ENCODE data around the gene KCTD8.
"Not testable (repeated sequence)": the region's sequence is repeated elsewhere in the genome, so short reads cannot be mapped to it uniquely, and the experiment has no call there.

The KCTD8 gene

DNA sequence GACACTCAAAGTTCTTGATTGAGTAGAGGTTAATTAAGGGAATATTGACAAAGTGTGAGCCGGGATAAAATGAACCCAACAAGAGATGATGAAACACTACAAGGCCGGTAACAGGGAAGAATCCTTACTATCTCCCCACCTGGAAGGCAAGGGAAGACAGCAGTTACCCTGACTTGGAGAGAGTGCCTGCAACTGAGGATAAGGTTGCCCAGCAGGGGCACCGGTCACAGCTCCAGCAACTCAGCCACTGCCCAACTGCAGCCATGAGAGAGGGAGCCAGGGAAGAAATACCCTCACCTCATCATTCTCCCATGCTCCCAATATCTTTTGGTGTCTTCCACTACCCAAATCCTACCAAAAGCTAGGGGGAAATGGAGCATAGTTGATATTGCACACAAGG lies 212.7 kb downstream of the KCTD8 start:
- Mint-ChIP-seq H3K9me3 (peaks cover 0 to 14% of the 10 kb centered on the region in 2 donors), H3K27me3 (no peaks in the 10 kb centered on the region), H3K27ac (no peak overlapping the region), H3K4me3 (no peak overlapping the region), H3K4me1 (no peaks in the 10 kb centered on the region)
- no peak for ATAC-seq
- DNase-seq, result no peak

DNA sequence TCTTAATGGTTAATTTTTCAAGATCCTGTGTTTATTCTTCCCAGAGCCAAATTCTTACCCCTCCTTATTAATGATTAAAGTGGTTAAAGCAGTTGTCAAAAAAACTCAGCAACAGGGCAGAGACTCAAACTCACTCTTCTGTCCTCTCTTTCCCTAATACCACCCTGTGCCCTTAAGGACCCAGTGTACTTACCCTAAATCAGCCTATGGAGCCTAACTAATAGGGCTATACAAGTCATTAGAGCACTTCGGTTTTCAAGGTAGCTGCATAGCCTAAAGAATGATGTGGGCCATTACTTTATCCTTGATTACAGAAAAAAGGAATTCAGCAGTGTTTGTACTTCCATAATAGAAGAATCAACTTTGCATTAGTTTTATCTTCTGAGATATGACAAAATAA lies 216.3 kb downstream of the KCTD8 start:
- H3K9me3 Mint-ChIP-seq, result peaks cover 11 to 23% of the 10 kb centered on the region in 2 donors
- ATAC-seq (no peak), DNase-seq (no peak)
- H3K27me3 Mint-ChIP-seq, result no peaks in the 10 kb centered on the region
- no peak overlapping the region for H3K4me3 Mint-ChIP-seq
- no peaks in the 10 kb centered on the region for H3K4me1 Mint-ChIP-seq
- H3K27ac Mint-ChIP-seq, result no peak overlapping the region

- Mint-ChIP-seq H3K27me3 (no peaks in the 10 kb centered on the region), H3K4me1 (no peaks in the 10 kb centered on the region), H3K4me3 (no peak overlapping the region), H3K9me3 (peaks cover 11 to 19% of the 10 kb centered on the region in 2 donors), H3K27ac (no peak overlapping the region)
- DNase-seq (no peak), ATAC-seq (no peak)
Observed at GRCh38 chr4:44231006-44231405, 217.6 kb downstream of the KCTD8 start.

- DNase-seq (no peak), ATAC-seq (no peak)
- no peaks in the 10 kb centered on the region for H3K27me3 Mint-ChIP-seq
- no peak overlapping the region for H3K27ac Mint-ChIP-seq
- no peak overlapping the region for H3K4me3 Mint-ChIP-seq
- peaks cover 9 to 11% of the 10 kb centered on the region in 2 donors for H3K9me3 Mint-ChIP-seq
- H3K4me1 Mint-ChIP-seq, result no peaks in the 10 kb centered on the region
Observed at GRCh38 chr4:44228326-44228725, 220.3 kb downstream of the KCTD8 start.

GRCh38 chr4:44221407-44221806 lies 227.2 kb downstream of the KCTD8 start:
- ATAC-seq (no peak), DNase-seq (no peak)
- Mint-ChIP-seq H3K4me3 (no peak overlapping the region), H3K27me3 (no peaks in the 10 kb centered on the region), H3K27ac (no peak overlapping the region), H3K9me3 (peaks cover 0 to 5% of the 10 kb centered on the region in 2 donors), H3K4me1 (no peaks in the 10 kb centered on the region)

DNA sequence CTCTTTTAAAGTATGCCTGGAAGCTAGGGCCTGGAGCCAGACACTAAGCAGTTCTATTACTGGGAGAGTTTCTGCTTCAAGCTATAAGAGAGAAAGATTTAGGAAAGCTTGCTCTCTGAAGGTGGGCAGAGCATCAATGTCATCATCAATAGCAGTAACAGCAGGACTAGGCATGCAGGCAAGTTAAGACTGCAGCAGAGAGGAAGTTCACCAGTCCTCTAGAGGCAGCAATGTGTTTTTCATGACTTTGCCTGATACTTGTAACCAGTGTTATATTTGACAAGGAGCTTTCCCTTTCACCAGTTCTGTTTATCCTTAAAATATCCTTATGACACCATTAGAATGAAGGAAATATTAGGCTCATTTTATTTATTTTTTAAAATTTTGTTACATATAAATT lies 237.9 kb downstream of the KCTD8 start:
- ATAC-seq (no peak), DNase-seq (no peak)
- Mint-ChIP-seq H3K4me1 (no peaks in the 10 kb centered on the region), H3K27ac (no peak overlapping the region), H3K9me3 (peaks cover 7% of the 10 kb centered on the region in 2 donors), H3K27me3 (no peaks in the 10 kb centered on the region), H3K4me3 (no peak overlapping the region)

DNA sequence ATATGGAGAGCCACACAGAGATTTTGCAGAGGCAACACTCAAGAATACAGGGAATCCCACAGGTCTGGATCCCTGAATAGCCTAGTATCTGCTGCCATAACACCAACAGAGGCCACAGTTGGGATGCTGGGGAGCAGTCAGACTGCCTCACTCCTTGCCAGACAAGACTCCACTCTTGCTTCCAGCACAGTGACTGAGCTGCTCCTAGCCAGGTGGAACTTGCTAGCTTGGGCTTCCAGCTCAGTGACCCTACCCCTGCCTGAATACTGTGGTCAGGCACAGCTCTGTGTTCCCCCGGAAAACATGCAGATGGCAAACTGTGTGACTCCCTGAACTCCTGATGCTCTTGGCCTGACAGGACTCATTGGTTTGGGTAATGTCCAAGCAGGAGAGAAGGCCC lies 251.8 kb downstream of the KCTD8 start:
- Mint-ChIP-seq H3K27ac (no peak overlapping the region), H3K27me3 (no peaks in the 10 kb centered on the region), H3K9me3 (peaks cover 18 to 35% of the 10 kb centered on the region in 2 donors), H3K4me1 (no peaks in the 10 kb centered on the region), H3K4me3 (no peak overlapping the region)
- no peak for DNase-seq
- ATAC-seq, result no peak

DNA sequence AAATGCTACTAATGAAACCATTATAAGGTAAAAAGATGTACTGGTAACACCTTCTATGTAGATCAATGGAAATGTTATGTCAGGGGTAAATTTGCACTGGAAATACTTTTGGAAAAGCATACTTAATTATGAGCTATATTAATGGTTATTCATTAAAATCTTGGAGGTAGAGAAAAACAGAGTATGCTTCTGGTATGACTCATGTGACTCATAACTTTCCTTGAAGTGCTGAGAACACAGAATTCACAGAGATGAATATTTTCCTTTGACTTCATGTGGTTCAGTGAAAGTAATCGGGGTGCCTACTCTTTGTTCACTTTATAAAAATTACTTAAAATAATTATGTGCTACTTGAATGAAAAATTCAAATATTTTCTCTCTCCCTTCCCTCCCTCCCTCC lies 254.2 kb downstream of the KCTD8 start:
- H3K9me3 Mint-ChIP-seq, result peaks cover 20 to 25% of the 10 kb centered on the region in 2 donors
- DNase-seq, result no peak
- H3K4me3 Mint-ChIP-seq, result no peak overlapping the region
- no peaks in the 10 kb centered on the region for H3K27me3 Mint-ChIP-seq
- no peak for ATAC-seq
- H3K4me1 Mint-ChIP-seq, result no peaks in the 10 kb centered on the region
- H3K27ac Mint-ChIP-seq, result no peak overlapping the region

DNA sequence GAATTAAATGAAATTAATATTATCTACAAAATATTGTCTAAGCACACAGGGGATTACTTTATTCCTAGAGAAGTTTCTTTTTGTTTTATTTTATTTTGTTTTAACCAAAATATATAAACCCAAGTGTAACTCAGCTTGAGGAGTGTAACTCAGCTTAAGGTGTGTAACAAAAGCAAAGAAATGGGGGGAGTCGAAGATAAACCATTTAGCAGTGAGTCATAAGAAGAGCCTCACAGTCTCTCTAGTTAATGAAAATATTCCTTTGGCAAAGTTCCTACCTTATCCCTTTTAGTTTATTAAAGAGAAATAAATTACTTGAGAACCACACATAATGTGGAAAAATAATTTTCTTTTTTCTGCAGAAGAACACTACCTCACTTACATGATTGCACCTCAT lies 261.8 kb downstream of the KCTD8 start:
- ATAC-seq, result no peak
- H3K27ac Mint-ChIP-seq, result no peak overlapping the region
- no peak overlapping the region for H3K4me3 Mint-ChIP-seq
- H3K4me1 Mint-ChIP-seq, result no peaks in the 10 kb centered on the region
- H3K9me3 Mint-ChIP-seq, result peaks cover 7 to 22% of the 10 kb centered on the region in 2 donors
- H3K27me3 Mint-ChIP-seq, result no peaks in the 10 kb centered on the region
- no peak for DNase-seq

DNA sequence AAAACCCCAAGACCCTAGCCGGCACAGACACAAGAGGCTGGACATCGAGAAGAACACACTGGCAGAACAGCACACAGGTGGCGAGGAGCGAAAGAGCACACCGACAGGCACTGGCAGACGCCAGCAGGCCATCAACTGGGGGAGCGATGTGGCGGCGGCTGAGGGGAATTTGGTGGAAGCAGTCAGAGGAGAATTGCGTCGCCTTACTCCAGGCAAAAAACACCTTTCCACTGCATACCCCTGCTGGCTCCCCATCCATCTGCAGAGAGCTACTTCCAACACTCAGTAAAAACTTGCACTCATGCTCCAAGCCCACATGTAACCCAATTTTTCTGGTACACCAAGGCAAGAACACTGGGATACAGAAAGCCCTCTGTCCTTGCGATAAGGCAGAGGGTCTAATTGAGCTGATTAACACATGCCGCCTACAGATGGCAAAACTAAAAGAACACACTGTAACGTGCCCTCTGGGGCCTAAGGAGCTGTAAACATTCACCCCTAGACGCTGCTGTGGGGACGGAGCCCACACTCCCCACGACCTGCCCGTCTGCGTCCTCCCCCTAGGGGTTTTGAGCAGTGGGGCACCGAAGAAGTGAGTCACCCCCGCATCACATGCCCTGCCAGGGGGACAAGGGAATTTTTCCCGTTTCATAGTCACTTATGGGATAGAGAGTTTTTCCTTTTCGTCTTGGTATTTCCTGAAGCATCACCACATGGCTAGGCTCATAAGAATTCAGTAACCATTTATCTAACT lies 262.3 kb downstream of the KCTD8 start:
- H3K27ac Mint-ChIP-seq, result no peak overlapping the region
- H3K4me1 Mint-ChIP-seq, result no peaks in the 10 kb centered on the region
- ATAC-seq (no peak), DNase-seq (no peak)
- peaks cover 7 to 22% of the 10 kb centered on the region in 2 donors for H3K9me3 Mint-ChIP-seq
- H3K27me3 Mint-ChIP-seq, result no peaks in the 10 kb centered on the region
- no peak overlapping the region for H3K4me3 Mint-ChIP-seq

DNA sequence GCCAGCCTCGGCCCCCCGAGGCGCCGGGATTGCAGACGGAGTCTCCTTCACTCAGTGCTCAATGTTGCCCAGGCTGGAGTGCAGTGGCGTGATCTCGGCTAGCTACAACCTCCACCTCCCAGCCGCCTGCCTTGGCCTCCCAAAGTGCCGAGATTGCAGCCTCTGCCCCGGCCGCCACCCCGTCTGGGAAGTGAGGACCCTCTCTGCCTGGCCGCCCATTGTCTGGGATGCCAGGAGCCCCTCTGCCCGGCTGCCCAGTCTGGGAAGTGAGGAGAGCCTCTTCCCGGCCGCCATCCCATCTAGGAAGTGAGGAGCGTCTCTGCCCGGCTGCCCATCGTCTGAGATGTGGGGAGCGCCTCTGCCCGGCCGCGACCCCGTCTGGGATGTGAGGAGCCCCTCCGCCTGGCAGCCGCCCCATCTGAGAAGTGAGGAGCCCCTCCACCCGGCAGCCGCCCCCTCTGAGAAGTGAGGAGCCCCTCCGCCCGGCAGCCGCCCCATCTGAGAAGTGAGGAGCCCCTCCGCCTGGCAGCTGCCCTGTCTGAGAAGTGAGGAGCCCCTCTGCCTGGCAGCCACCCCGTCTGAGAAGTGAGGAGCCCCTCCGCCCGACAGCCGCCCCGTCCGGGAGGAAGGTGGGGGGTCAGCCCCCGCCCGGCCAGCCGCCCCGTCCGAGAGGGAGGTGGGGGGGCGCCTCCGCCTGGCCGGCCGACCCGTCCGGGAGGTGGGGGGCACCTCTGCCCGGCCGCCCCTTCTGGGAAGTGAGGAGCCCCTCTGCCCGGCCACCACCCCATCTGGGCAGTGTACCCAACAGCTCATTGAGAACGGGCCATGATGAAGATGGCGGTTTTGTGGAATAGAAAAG lies 266.9 kb downstream of the KCTD8 start:
- peaks cover 7 to 22% of the 10 kb centered on the region in 2 donors for H3K9me3 Mint-ChIP-seq
- ATAC-seq, H3K27ac Mint-ChIP-seq, H3K4me1 Mint-ChIP-seq, H3K4me3 Mint-ChIP-seq, DNase-seq, H3K27me3 Mint-ChIP-seq: not testable (repeated sequence)

GRCh38 chr4:44167766-44168165 lies 280.8 kb downstream of the KCTD8 start:
- not testable (repeated sequence) for ATAC-seq

GRCh38 chr4:44165938-44166337 lies 282.7 kb downstream of the KCTD8 start:
- ATAC-seq (no peak), DNase-seq (no peak)
- Mint-ChIP-seq H3K4me3 (no peak overlapping the region), H3K27me3 (no peaks in the 10 kb centered on the region), H3K4me1 (no peaks in the 10 kb centered on the region), H3K27ac (no peak overlapping the region), H3K9me3 (peaks cover 8 to 17% of the 10 kb centered on the region in 2 donors)

More at GRCh38 chr4:44167766-44168165, 280.8 kb downstream of the KCTD8 start:
- not testable (repeated sequence) for H3K27ac Mint-ChIP-seq, H3K27me3 Mint-ChIP-seq, H3K4me3 Mint-ChIP-seq, H3K4me1 Mint-ChIP-seq, DNase-seq
- H3K9me3 Mint-ChIP-seq, result peaks cover 14 to 17% of the 10 kb centered on the region in 2 donors

GRCh38 chr4:44162538-44163270 lies 285.9 kb downstream of the KCTD8 start:
- DNase-seq (no peak), ATAC-seq (no peak)
- H3K27me3 Mint-ChIP-seq, result no peaks in the 10 kb centered on the region
- H3K4me3 Mint-ChIP-seq, result no peak overlapping the region
- no peak overlapping the region for H3K27ac Mint-ChIP-seq
- H3K4me1 Mint-ChIP-seq, result no peaks in the 10 kb centered on the region
- peaks cover 0 to 10% of the 10 kb centered on the region in 2 donors for H3K9me3 Mint-ChIP-seq

- no peaks in the 10 kb centered on the region for H3K4me1 Mint-ChIP-seq
- DNase-seq, result no peak
- ATAC-seq, result no peak
- no peaks in the 10 kb centered on the region for H3K27me3 Mint-ChIP-seq
- peaks cover 0 to 10% of the 10 kb centered on the region in 2 donors for H3K9me3 Mint-ChIP-seq
- H3K27ac Mint-ChIP-seq, result no peak overlapping the region
- H3K4me3 Mint-ChIP-seq, result no peak overlapping the region
Observed at GRCh38 chr4:44161756-44162155, 286.9 kb downstream of the KCTD8 start.

All from stimulated activated naive CD8-positive, alpha-beta T cell treated with anti-CD3 and anti-CD28 coated beads, Interleukin-15, amount 100 ng/mL, for 72 hours (primary cell).